ENCODE data around the gene PLAC8. TPM values are rescaled to one million over a fixed set of nuclear protein-coding genes. Genes with fewer than 3 reads are reported as not detected.
A peak's percentile ranks its signal among the peaks of the same experiment; 100 is the strongest.
"Not testable (repeated sequence)": the region's sequence is repeated elsewhere in the genome, so short reads cannot be mapped to it uniquely, and the experiment has no call there.

Gene PLAC8
- total and polyA plus RNA-seq, 5 donors from 2014 or later: 70.0 to 236 (median 148) TPM

DNA sequence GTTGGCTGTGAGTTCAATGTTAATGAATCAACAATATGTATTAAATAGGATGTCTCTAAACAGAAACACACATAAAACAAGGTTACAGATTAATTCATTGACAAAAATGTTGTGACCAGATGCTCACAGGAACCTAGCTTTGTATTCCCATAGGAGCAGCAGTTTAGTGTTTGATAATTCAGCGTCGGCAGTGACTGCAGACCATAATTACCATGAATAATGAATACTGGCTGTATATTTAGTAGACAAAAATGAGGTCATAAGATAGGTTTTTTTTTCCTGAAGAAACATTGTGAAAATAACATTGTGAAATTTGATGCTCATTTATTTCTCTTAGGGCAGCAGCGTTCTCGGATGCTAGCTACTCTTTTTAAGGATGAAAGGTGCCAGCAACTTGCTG is 51.8 kb downstream of the PLAC8 start:
- H3K27me3 ChIP-seq (ENCODE audit: control insufficient read depth, insufficient read depth, low read length): no peaks in the 10 kb centered on the region
- no peaks in the 10 kb centered on the region for H3K9me3 Mint-ChIP-seq
- H3K4me3 ChIP-seq (ENCODE audit: low read depth, low read length): no peak overlapping the region
- no peaks in the 10 kb centered on the region for H3K9me3 ChIP-seq (ENCODE audit: control insufficient read depth in 2 of 2, low read length in 2 of 2)
- H3K27me3 Mint-ChIP-seq: no peaks in the 10 kb centered on the region
- H3K27ac ChIP-seq (ENCODE audit: insufficient read depth, low read length, poor library complexity, severe bottlenecking): no peak overlapping the region
- ATAC-seq (ENCODE audit: low read depth in 2 of 2) (no peak), DNase-seq (no peak)
- H3K4me1 ChIP-seq (ENCODE audit: control insufficient read depth, insufficient read depth, low read length, poor library complexity, severe bottlenecking): no peaks in the 10 kb centered on the region
- peaks cover 0 to 7% (median 0%) of the 10 kb centered on the region in 4 donors for H3K4me1 Mint-ChIP-seq
- peak overlapping the region in 1 of 3 donors; percentile 37 for H3K27ac Mint-ChIP-seq
- H3K4me3 Mint-ChIP-seq: no peak overlapping the region
- H3K36me3 ChIP-seq (ENCODE audit: control insufficient read depth, insufficient read depth, low read length): peaks cover 74% of the 10 kb centered on the region
- H3K36me3 Mint-ChIP-seq: peaks cover 22% of the 10 kb centered on the region

DNA sequence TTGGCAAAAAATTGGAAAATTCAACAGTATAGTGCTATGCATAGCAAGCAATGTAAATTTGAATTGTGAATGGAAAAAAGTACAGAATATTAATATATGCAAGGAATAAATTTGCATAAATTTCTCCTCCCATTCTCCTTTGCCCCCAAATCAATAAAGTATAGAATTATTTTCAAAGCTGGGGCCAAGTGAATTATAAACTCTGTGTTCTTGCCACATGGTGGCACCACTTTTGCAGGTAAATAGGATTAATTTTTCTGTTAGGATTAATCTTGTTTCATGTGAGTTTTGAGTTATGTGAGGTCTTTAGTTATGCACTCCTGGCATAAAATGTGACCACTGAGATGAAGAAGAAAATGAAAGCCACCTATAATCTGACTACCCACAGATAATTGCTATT is 59.6 kb downstream of the PLAC8 start:
- H3K4me3 ChIP-seq (ENCODE audit: low read depth, low read length): no peak overlapping the region
- DNase-seq: peak in 2 of 3 donors; percentile 21 to 52
- H3K27ac ChIP-seq (ENCODE audit: insufficient read depth, low read length, poor library complexity, severe bottlenecking): no peak overlapping the region
- H3K27me3 ChIP-seq (ENCODE audit: control insufficient read depth, insufficient read depth, low read length): no peaks in the 10 kb centered on the region
- no peaks in the 10 kb centered on the region for H3K4me1 ChIP-seq (ENCODE audit: control insufficient read depth, insufficient read depth, low read length, poor library complexity, severe bottlenecking)
- no peaks in the 10 kb centered on the region for H3K9me3 ChIP-seq (ENCODE audit: control insufficient read depth in 2 of 2, low read length in 2 of 2)
- peaks cover 55% of the 10 kb centered on the region for H3K36me3 ChIP-seq (ENCODE audit: control insufficient read depth, insufficient read depth, low read length)
- no peak for ATAC-seq (ENCODE audit: low read depth in 2 of 2)
- H3K36me3 Mint-ChIP-seq: peaks cover 40% of the 10 kb centered on the region
- no peaks in the 10 kb centered on the region for H3K27me3 Mint-ChIP-seq
- no peaks in the 10 kb centered on the region for H3K9me3 Mint-ChIP-seq
- no peak overlapping the region for H3K27ac Mint-ChIP-seq
- H3K4me1 Mint-ChIP-seq: peaks cover 0 to 6% (median 3%) of the 10 kb centered on the region in 4 donors
- no peak overlapping the region for H3K4me3 Mint-ChIP-seq

DNA sequence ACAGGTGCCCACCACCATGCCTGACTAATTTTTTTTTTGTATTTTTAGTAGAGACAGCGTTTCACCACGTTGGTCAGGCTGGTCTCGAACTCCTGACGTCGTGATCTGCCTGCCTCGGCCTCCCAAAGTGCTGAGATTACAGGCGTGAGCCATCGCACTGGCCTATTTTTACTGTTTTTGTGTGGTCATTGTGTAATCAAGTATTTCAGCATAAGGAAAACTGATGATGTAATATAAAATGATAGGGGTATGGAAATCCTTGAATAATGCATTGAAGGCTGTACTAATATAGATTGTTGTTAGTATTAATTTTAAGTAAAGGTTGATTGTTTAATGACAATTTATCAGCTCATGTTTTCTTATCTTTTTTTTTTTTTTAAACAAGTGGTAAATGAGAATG is 65.7 kb downstream of the PLAC8 start:
- H3K27me3 ChIP-seq (ENCODE audit: control insufficient read depth, insufficient read depth, low read length); H3K4me3 ChIP-seq (ENCODE audit: low read depth, low read length); H3K9me3 ChIP-seq (ENCODE audit: control insufficient read depth in 2 of 2, low read length in 2 of 2); H3K27ac ChIP-seq (ENCODE audit: insufficient read depth, low read length, poor library complexity, severe bottlenecking); H3K9me3 Mint-ChIP-seq; DNase-seq; H3K4me3 Mint-ChIP-seq; H3K27me3 Mint-ChIP-seq; ATAC-seq (ENCODE audit: low read depth in 2 of 2); H3K4me1 ChIP-seq (ENCODE audit: control insufficient read depth, insufficient read depth, low read length, poor library complexity, severe bottlenecking); H3K27ac Mint-ChIP-seq: not testable (repeated sequence)
- peaks cover 37% of the 10 kb centered on the region for H3K36me3 Mint-ChIP-seq
- H3K4me1 Mint-ChIP-seq: peaks cover 10 to 14% (median 11%) of the 10 kb centered on the region in 4 donors
- H3K36me3 ChIP-seq (ENCODE audit: control insufficient read depth, insufficient read depth, low read length): peaks cover 45% of the 10 kb centered on the region

DNA sequence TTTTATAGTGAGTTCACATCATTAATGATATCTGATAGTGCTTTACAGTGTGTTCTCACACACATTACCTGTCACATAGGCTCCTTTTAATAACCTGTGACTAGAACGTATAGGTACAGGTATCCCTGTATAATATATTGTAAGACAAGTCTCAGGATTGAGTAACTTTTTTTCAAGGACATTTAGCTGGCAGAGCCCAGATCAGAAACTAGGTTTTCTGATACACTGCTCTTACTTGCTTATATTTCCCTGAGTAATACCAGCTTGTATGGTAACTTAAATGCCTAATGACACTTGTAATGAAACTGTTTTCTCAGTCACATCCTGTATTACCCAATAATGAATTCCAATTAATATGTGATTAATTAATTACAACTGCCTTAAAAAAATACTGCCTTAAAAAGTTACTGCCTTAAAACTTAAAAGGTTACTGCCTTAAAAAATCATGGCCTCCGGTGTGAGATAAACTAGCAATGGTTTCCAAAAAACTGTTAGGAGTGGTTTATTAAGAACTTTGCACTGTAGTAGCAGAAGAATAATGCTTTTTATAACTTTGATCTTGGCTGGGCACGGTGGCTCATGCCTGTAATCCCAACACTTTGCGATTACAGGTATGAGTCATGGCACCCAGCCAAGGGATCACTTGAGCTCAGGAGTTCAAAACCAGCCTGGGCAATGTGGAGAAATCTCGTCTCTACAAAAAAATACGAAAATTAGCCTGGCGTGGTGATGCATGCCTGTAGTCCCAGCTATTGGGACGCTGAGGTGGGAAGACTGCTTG is 67.6 kb downstream of the PLAC8 start:
- no peak overlapping the region for H3K27ac Mint-ChIP-seq
- H3K9me3 Mint-ChIP-seq: no peaks in the 10 kb centered on the region
- Histone ChIP-seq H3K4me3 (ENCODE audit: low read depth, low read length) (no peak overlapping the region), H3K36me3 (ENCODE audit: control insufficient read depth, insufficient read depth, low read length) (peaks cover 36% of the 10 kb centered on the region), H3K27me3 (ENCODE audit: control insufficient read depth, insufficient read depth, low read length) (no peaks in the 10 kb centered on the region), H3K4me1 (ENCODE audit: control insufficient read depth, insufficient read depth, low read length, poor library complexity, severe bottlenecking) (no peaks in the 10 kb centered on the region), H3K27ac (ENCODE audit: insufficient read depth, low read length, poor library complexity, severe bottlenecking) (no peak overlapping the region), H3K9me3 (ENCODE audit: control insufficient read depth in 2 of 2, low read length in 2 of 2) (no peaks in the 10 kb centered on the region)
- H3K4me3 Mint-ChIP-seq: no peak overlapping the region
- ATAC-seq (ENCODE audit: low read depth in 2 of 2) (no peak), DNase-seq (no peak)
- H3K27me3 Mint-ChIP-seq: no peaks in the 10 kb centered on the region
- H3K4me1 Mint-ChIP-seq: peaks cover 8 to 17% (median 12%) of the 10 kb centered on the region in 4 donors
- H3K36me3 Mint-ChIP-seq: peaks cover 21% of the 10 kb centered on the region

DNA sequence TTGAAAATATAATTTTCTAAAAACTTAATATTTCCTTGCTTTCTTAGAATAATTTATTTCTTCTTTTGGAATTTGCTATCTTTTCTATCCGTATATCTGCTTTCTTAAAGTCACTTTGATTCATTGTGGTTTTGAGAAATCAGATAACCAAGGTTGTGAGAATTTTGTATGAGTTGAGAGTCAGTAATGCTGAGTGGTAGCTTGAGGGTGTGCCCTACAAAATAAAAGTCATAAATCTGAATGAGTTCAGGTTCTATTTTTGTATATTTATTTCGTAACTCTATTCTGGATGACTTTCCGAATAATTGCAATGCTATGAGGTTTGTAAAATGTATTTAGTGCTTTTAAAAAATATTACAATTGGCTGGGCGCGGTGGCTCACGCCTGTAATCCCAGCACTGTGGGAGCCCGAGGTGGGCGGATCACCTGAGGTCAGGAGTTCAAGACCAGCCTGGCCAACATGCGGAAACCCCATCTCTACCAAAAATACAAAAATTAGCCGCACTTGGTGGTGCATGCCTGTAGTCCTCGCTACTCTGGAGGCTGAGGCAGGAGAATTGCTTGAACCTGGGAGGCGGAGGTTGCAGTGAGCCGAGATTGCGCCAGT is 70.6 kb downstream of the PLAC8 start:
- H3K4me1 Mint-ChIP-seq: peaks cover 9 to 31% (median 23%) of the 10 kb centered on the region in 4 donors

DNA sequence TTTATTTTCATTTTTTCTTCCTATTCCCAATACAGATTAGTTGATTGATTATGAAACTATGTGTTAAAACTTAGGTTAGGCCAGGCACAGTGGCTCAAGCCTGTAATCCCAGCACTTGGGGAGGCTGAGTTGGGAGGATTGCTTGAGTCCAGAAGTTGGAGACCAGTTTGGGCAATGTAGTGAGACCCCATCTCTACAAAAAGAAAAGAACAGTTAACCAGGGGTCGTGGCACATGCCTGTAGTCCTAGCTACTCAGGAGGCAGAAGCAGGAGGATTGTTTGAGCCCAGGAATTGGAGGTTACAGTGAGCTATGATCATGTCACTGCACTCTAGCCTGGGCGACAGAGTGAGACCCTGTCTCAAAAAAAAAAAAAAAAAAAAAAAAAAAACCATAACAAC is 71.4 kb downstream of the PLAC8 start:
- not testable (repeated sequence) for H3K36me3 Mint-ChIP-seq; H3K4me3 ChIP-seq (ENCODE audit: low read depth, low read length); H3K4me3 Mint-ChIP-seq; H3K27ac ChIP-seq (ENCODE audit: insufficient read depth, low read length, poor library complexity, severe bottlenecking); H3K27me3 ChIP-seq (ENCODE audit: control insufficient read depth, insufficient read depth, low read length); H3K27me3 Mint-ChIP-seq; H3K9me3 Mint-ChIP-seq; H3K9me3 ChIP-seq (ENCODE audit: control insufficient read depth in 2 of 2, low read length in 2 of 2); H3K4me1 ChIP-seq (ENCODE audit: control insufficient read depth, insufficient read depth, low read length, poor library complexity, severe bottlenecking); DNase-seq; ATAC-seq (ENCODE audit: low read depth in 2 of 2)
- H3K36me3 ChIP-seq (ENCODE audit: control insufficient read depth, insufficient read depth, low read length): peaks cover 13% of the 10 kb centered on the region
- Mint-ChIP-seq H3K4me1 (peaks cover 9 to 37% (median 24%) of the 10 kb centered on the region in 4 donors), H3K27ac (peak overlapping the region in 1 of 3 donors; percentile 42)

More for the DNA sequence above, 70.6 kb downstream of the PLAC8 start:
- no peak for ATAC-seq (ENCODE audit: low read depth in 2 of 2)
- H3K27ac ChIP-seq (ENCODE audit: insufficient read depth, low read length, poor library complexity, severe bottlenecking): no peak overlapping the region
- H3K27me3 ChIP-seq (ENCODE audit: control insufficient read depth, insufficient read depth, low read length): no peaks in the 10 kb centered on the region
- peaks cover 0 to 1% (median 0%) of the 10 kb centered on the region in 7 donors for H3K9me3 Mint-ChIP-seq
- no peaks in the 10 kb centered on the region for H3K4me1 ChIP-seq (ENCODE audit: control insufficient read depth, insufficient read depth, low read length, poor library complexity, severe bottlenecking)
- no peak for DNase-seq
- peaks cover 9% of the 10 kb centered on the region for H3K36me3 Mint-ChIP-seq
- no peaks in the 10 kb centered on the region for H3K9me3 ChIP-seq (ENCODE audit: control insufficient read depth in 2 of 2, low read length in 2 of 2)
- no peak overlapping the region for H3K4me3 Mint-ChIP-seq
- H3K4me3 ChIP-seq (ENCODE audit: low read depth, low read length): no peak overlapping the region
- no peak overlapping the region for H3K27ac Mint-ChIP-seq
- H3K36me3 ChIP-seq (ENCODE audit: control insufficient read depth, insufficient read depth, low read length): peaks cover 13% of the 10 kb centered on the region
- no peaks in the 10 kb centered on the region for H3K27me3 Mint-ChIP-seq

DNA sequence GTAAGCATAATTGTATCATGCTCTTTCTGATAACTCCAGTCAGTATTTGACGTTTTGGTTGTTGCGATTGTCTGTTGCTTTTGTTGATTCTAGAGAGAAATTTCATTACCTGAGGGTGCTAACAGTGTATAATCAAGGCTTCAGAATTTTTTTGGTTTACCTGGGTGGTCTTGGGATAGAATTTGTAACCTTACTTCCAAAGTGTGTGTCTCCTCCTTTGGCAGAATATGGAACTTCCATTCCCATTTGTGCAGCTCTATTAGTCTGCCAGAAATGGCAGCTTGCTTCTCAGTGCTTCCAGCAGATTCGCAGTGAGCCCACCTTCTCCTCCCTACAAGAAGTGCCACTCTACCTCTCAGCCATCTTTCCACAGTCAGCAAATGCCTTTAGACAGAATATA is 74.3 kb downstream of the PLAC8 start:
- Mint-ChIP-seq H3K27ac (peak overlapping the region in 1 of 3 donors; percentile 10), H3K4me1 (peaks cover 13 to 56% (median 39%) of the 10 kb centered on the region in 4 donors), H3K36me3 (peaks cover 9% of the 10 kb centered on the region), H3K9me3 (peaks cover 0 to 1% (median 0%) of the 10 kb centered on the region in 7 donors), H3K4me3 (peak overlapping the region in 1 of 4 donors; percentile 4), H3K27me3 (no peaks in the 10 kb centered on the region)
- DNase-seq (no peak), ATAC-seq (ENCODE audit: low read depth in 2 of 2) (no peak)
- H3K36me3 ChIP-seq (ENCODE audit: control insufficient read depth, insufficient read depth, low read length): no peaks in the 10 kb centered on the region
- H3K9me3 ChIP-seq (ENCODE audit: control insufficient read depth in 2 of 2, low read length in 2 of 2): no peaks in the 10 kb centered on the region
- no peak overlapping the region for H3K27ac ChIP-seq (ENCODE audit: insufficient read depth, low read length, poor library complexity, severe bottlenecking)
- H3K4me1 ChIP-seq (ENCODE audit: control insufficient read depth, insufficient read depth, low read length, poor library complexity, severe bottlenecking): peaks cover 13% of the 10 kb centered on the region
- H3K27me3 ChIP-seq (ENCODE audit: control insufficient read depth, insufficient read depth, low read length): no peaks in the 10 kb centered on the region
- H3K4me3 ChIP-seq (ENCODE audit: low read depth, low read length): no peak overlapping the region
